Coronary artery (tissue), 2 donors: ENCODE measurements around the gene KCNAB2.

Experiments used
- DNase-seq: peaks from one replicate; pipeline ENCODE4 v3.0.0-alpha.2; 2017; ENCODE audit warnings: low spot score
- H3K27ac ChIP-seq, 2 donors: fragments of 200-600 bp; sonication (generic); one replicate each; pipeline ENCODE4 v1.5.1; 2016 to 2019
- H3K4me3 ChIP-seq: fragments of 200-600 bp; sonication (generic); 2 replicates; pipeline ENCODE4 v1.5.1; 2016; ENCODE audit warnings: mild to moderate bottlenecking, moderate library complexity
- TF ChIP-seq, protein P1 (sequence below): fragments of 200-600 bp; sonication (generic); IDR thresholded peaks from one replicate; pipeline ENCODE4 v1.5.1; 2019; ENCODE audit warnings: antibody characterized with exemption

Gene KCNAB2

DNA sequence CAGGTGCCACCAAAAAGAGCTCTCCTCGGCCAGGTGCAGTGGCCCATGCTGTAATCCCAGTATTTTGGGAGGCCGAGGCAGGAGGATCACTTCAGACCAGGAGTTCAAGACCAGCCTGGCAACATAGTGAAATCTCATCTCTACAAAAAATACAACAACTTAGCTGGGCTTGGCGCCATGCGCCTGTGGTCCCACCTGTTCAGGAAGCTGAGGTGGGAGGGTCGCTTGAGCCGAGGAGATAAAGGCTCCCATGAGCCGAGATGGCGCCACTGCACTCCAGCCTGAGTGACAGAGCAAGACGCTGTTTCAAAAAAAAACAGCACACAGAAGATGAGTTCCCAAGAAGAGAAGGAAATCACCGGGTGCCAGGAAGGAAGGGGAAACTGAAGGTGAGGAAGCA is 67.4 kb downstream of the KCNAB2 start:
- Histone ChIP-seq H3K4me3 (no peak overlapping the region), H3K27ac (no peak overlapping the region)
- no peak for DNase-seq
- TF ChIP-seq, protein P1, sequence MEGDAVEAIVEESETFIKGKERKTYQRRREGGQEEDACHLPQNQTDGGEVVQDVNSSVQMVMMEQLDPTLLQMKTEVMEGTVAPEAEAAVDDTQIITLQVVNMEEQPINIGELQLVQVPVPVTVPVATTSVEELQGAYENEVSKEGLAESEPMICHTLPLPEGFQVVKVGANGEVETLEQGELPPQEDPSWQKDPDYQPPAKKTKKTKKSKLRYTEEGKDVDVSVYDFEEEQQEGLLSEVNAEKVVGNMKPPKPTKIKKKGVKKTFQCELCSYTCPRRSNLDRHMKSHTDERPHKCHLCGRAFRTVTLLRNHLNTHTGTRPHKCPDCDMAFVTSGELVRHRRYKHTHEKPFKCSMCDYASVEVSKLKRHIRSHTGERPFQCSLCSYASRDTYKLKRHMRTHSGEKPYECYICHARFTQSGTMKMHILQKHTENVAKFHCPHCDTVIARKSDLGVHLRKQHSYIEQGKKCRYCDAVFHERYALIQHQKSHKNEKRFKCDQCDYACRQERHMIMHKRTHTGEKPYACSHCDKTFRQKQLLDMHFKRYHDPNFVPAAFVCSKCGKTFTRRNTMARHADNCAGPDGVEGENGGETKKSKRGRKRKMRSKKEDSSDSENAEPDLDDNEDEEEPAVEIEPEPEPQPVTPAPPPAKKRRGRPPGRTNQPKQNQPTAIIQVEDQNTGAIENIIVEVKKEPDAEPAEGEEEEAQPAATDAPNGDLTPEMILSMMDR, result no peak

DNA sequence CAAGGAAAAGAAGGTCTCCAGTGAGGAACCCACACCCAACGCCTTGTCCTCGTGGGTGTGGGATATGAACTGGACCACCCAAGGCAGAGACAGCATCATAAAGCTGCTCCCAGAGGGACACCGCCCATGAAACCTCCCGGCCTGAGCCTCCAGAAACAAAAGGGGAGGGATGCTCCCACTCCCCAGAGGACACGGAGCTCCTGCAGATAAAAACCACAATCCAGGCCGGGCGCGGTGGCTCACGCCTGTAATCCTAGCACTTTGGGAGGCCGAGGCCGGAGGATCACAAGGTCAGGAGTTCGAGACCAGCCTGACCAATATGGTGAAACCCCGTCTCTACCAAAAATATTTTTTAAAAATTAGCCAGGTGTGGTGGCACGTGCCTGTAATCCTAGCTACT is 68.1 kb downstream of the KCNAB2 start:
- TF ChIP-seq, protein P1, result no peak
- DNase-seq, result no peak
- H3K27ac ChIP-seq, result no peak overlapping the region
- no peak overlapping the region for H3K4me3 ChIP-seq

DNA sequence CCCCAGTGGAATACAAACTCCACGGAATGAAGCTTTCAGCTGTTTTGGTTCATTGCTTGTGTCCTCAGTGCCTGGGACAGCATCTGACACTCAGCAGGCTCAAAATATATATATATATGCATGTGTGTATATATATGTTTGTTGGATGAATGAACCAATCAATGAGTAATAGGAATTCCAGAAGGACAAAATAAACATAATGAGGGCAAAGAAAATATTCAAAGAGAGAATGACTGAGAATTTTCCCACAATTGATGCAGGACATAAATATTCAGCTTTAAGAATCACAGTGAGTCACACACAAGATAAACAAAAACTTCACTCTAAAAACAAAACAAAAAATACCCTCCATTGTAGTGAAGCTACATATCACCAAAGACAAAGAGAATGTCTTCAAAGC is 70.4 kb downstream of the KCNAB2 start:
- no peak overlapping the region for H3K4me3 ChIP-seq
- TF ChIP-seq, protein P1, result no peak
- DNase-seq, result no peak
- no peak overlapping the region for H3K27ac ChIP-seq

DNA sequence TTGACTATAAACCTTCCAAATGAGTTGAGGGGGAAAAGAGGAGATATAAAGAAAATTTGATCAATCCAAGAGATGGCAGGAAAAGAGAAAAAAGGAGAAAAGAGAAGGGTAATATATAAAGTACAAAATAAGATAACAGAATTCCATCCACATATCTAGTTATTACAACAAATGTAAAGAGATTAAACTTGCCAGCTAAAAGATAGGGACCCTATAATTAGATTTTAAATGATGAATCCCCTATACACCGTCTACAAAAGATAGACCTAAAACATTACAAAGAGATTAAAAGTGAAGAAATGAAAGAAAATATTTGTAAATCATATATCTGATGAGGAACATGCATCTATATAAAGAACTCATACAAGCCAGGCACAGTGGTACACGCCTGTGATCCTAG is 71.4 kb downstream of the KCNAB2 start:
- no peak for DNase-seq
- H3K4me3 ChIP-seq, result no peak overlapping the region
- TF ChIP-seq, protein P1, result no peak
- H3K27ac ChIP-seq, result no peak overlapping the region

DNA sequence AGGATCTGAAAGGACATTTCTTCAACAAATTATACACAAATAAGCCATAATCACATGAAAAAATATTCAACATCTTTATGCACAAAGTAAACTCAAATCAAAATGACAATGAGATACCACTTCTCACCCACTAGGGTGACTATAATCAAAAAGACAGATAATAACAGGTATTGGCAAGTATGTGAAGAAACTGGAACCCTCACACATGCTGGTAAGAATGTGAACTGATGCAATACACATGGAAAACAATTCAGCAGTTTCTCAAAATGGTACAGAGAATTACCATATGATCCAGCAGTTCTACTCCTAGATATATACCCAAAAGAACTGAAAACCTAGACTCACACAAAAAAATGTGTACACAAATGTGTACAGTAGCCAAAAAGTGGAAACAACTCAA is 71.9 kb downstream of the KCNAB2 start:
- DNase-seq, result no peak
- TF ChIP-seq, protein P1, result no peak
- H3K27ac ChIP-seq, result no peak overlapping the region
- no peak overlapping the region for H3K4me3 ChIP-seq

DNA sequence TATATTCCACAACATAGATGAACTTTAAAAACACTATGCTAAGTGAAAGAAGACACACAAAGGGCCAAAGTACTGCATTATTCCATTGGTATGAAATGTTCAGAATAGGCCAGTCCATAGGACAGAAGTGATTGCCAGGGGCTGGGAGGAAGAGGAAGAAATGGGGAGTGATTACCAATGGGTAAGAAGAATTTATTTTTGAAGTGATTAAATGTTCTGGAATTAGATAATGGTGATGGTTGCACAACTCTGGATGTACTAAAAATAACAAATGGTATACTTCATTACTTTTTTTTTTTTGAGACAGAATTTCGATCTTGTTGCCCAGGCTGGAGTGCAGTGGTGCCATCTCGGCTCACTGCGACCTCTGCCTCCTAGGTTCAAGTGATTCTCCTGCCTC is 72.7 kb downstream of the KCNAB2 start:
- TF ChIP-seq, protein P1, result no peak
- Histone ChIP-seq H3K27ac (no peak overlapping the region), H3K4me3 (no peak overlapping the region)
- DNase-seq, result no peak

DNA sequence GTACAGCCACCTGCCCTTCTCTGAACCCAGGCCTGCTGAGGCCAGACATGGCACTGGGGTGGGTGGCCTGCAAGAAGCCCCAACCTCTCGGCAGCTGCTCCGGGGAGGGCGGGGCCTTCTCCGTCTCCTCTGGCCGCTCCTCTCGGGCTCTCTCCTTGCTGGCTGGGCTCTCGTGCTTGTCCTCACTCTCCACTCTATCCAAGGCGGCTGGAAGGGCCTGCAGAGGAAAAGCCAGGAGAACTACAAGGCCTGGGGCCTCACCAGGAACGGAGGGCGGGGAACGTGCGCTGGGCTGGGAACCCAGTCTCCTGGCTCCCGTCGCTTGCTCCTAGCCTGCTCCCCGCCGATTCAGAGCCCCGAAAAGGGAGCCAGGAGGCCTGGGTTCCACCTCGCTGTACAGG is 75.3 kb downstream of the KCNAB2 start:
- TF ChIP-seq, protein P1, result no peak
- no peak overlapping the region for H3K27ac ChIP-seq
- DNase-seq, result no peak
- no peak overlapping the region for H3K4me3 ChIP-seq
